WERI-Rb-1 (cell line): Measurements from ENCODE around the gene ITM2C.

Source experiments
- DNase-seq: peaks from one replicate; pipeline ENCODE4 v3.0.0-alpha.2; 2020
- H3K27ac ChIP-seq: fragments of 250-450 bp; sonication (Bioruptor Pico); 2 replicates; pipeline ENCODE4 v1.5.1; 2020; ENCODE audit warnings: mild to moderate bottlenecking, moderate library complexity
- H3K27me3 ChIP-seq: fragments of 250-450 bp; sonication (Bioruptor Pico); 2 replicates; pipeline ENCODE4 v1.5.1; 2021; ENCODE audit warnings: mild to moderate bottlenecking, low read depth, moderate library complexity; ENCODE audit not compliant: insufficient read depth, severe bottlenecking
- H3K36me3 ChIP-seq: fragments of 250-450 bp; sonication (Bioruptor Pico); 2 replicates; pipeline ENCODE4 v1.5.1; 2020; ENCODE audit warnings: mild to moderate bottlenecking, moderate library complexity
- H3K4me3 ChIP-seq: 2 replicates; pipeline ENCODE4 v1.5.1; 2011; ENCODE audit warnings: low read depth, mild to moderate bottlenecking, control low read depth, low read length
- H3K9me3 ChIP-seq: fragments of 250-450 bp; sonication (Bioruptor Pico); 2 replicates; pipeline ENCODE4 v1.5.1; 2021; ENCODE audit warnings: mild to moderate bottlenecking, moderate library complexity; ENCODE audit not compliant: severe bottlenecking
- CTCF ChIP-seq: IDR thresholded peaks from 2 replicates; pipeline ENCODE4 v1.5.1; 2011; ENCODE audit warnings: low read depth, mild to moderate bottlenecking, control low read depth, inconsistent platforms, low read length

ITM2C gene

DNA sequence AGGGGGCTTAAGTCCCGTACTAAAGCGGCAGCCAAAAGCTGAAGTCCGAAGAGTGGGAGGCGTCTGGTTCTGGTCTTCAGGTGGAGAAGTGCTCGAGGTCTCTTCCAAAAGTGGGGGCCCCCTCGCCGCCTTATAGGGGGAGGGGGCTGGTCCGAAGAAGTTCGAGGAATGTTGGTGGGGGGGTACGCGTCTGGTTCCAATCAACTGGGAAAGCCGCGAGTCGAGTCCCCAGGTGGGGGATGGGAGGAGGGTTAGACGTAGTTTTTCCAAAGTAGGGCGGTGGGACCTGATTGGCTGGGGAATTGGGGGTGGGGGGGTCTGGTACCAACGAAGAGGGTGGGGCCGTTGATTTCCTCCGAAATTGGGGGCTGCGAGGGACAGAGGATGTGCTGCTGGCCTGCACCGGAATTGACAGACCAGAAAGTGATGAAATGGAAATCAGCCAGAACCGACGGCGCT is 594 bp downstream of the ITM2C start:
- peaks cover 16% of the 10 kb centered on the region for H3K36me3 ChIP-seq
- H3K27me3 ChIP-seq = no peaks in the 10 kb centered on the region
- no peak for TF ChIP-seq CTCF
- DNase-seq = no peak
- no peaks in the 10 kb centered on the region for H3K9me3 ChIP-seq
- H3K27ac ChIP-seq = peak overlapping the region; percentile 88
- H3K4me3 ChIP-seq = peak overlapping the region; percentile 83

GRCh38 chr2:230865766-230866755 is 1.3 kb downstream of the ITM2C start:
- peak; percentile 34; the same call in 1 of the 2 replicates for TF ChIP-seq CTCF
- Histone ChIP-seq H3K4me3 (peak overlapping the region; percentile 83), H3K36me3 (peaks cover 16% of the 10 kb centered on the region), H3K9me3 (no peaks in the 10 kb centered on the region), H3K27me3 (no peaks in the 10 kb centered on the region), H3K27ac (peak overlapping the region; percentile 88)
- peak; percentile 54 for DNase-seq

GRCh38 chr2:230866756-230867523 is 2.2 kb downstream of the ITM2C start:
- H3K27ac ChIP-seq = peak overlapping the region; percentile 92; the same call in 1 of the 2 replicates
- peaks cover 16% of the 10 kb centered on the region for H3K36me3 ChIP-seq
- H3K4me3 ChIP-seq = no peak overlapping the region
- DNase-seq = no peak
- H3K27me3 ChIP-seq = no peaks in the 10 kb centered on the region
- TF ChIP-seq CTCF = no peak
- H3K9me3 ChIP-seq = no peaks in the 10 kb centered on the region

DNA sequence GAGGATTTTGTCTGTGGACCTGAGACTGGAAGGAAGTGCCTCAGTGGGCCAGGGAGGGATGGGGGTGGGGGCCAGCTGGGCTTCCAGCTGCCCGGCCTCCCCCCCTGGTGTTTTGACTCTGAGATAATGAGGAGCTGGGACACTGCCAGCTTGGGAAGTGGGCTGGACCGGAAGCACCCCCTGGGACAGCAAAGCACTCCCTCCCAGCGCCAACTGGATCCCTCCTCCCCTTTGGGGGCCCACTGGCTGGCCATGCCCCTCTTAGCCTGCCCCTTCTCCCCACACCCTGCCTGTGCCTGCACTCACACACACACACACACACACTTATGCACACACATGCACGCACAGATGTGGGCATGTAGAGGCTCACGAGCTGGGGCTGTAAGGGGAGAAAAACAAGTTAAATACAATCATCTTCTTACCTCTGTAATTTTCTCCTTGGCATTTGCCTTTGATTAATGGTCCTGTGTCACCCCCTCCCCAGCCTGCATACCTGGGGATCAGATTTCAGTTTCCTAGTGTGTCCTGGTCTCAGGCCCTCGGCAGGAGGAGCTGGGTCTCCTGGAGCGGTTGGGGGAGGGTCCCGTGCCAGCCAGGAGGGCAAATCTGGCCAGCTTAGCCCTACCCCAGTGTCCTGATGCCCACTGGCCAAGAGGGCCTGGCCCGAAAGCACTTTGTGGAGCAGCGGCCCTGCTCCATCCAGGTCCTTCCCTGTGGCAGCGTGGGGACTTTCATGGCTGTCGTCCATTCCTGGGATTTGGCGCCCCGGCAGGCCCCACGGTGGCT is 3.6 kb downstream of the ITM2C start:
- H3K36me3 ChIP-seq = peaks cover 26% of the 10 kb centered on the region
- no peak for TF ChIP-seq CTCF
- H3K9me3 ChIP-seq = no peaks in the 10 kb centered on the region
- H3K27me3 ChIP-seq = no peaks in the 10 kb centered on the region
- peak overlapping the region; percentile 3; the same call in 1 of the 2 replicates for H3K4me3 ChIP-seq
- peak overlapping the region; percentile 92 for H3K27ac ChIP-seq
- no peak for DNase-seq
